Spinal cord (tissue), 10 donors: Measurements from ENCODE around the gene TMTC2. TPM values are rescaled to one million over a fixed set of nuclear protein-coding genes. Genes with fewer than 3 reads are reported as not detected.
"Not testable (repeated sequence)": the region's sequence is repeated elsewhere in the genome, so short reads cannot be mapped to it uniquely, and the experiment has no call there.

Source experiments
- DNase-seq, 6 donors: peaks; one replicate each; pipeline versions ENCODE4 v3.0.0 to v3.0.0-alpha.2; 2013 to 2015; ENCODE audit warnings: low spot score in 6 of 6, low read depth in 4 of 6
- H3K27ac ChIP-seq: one replicate; pipeline ENCODE4 v1.5.1; 2013; ENCODE audit warnings: low read depth, low read length, control low read depth
- H3K27me3 ChIP-seq: one replicate; pipeline ENCODE4 v1.6.1; 2013; ENCODE audit warnings: low read length; ENCODE audit not compliant: control insufficient read depth, insufficient read depth
- H3K36me3 ChIP-seq: one replicate; pipeline ENCODE4 v1.6.1; 2013; ENCODE audit warnings: low read length; ENCODE audit not compliant: control insufficient read depth, insufficient read depth
- H3K4me1 ChIP-seq: one replicate; pipeline ENCODE4 v1.6.1; 2013; ENCODE audit warnings: low read length; ENCODE audit not compliant: control insufficient read depth, insufficient read depth
- H3K4me3 ChIP-seq: one replicate; pipeline ENCODE4 v1.5.1; 2013; ENCODE audit warnings: low read depth, low read length, control low read depth
- H3K9me3 ChIP-seq: one replicate; pipeline ENCODE4 v1.6.1; 2013; ENCODE audit warnings: low read length; ENCODE audit not compliant: control insufficient read depth, insufficient read depth
- WGBS: methylation state at CpG from one replicate; pipeline ENCODE4 v1.1.5; 2013; ENCODE audit warnings: missing lambda C conversion rate; ENCODE audit not compliant: insufficient coverage; 5-methylcytosine and 5-hydroxymethylcytosine counted together
- polyA plus RNA-seq, 2 donors: library from polyadenylated mRNA; unstranded; fragments of 120-200 nt; gene quantifications; one replicate each; pipeline ENCODE4 v1.2.1, GENCODE V29; 2013; ENCODE audit not compliant: insufficient read length in 2 of 2
- total RNA-seq, 2 donors: library from RNA; depleted of rRNA in 1 of 2; stranded (reverse); fragments of 120-200 nt in 1 of 2; fragments of >200 nt in 1 of 2; gene quantifications; one replicate each; pipeline versions ENCODE4 v1.2.3 to v1.2.4, GENCODE V29; 2013 to 2014
- donor health status: healthy.

Gene TMTC2
- total and polyA plus RNA-seq, 4 donors = 21.1 to 37.1 (median 27.7) TPM

- WGBS = 100% methylated on average over 1 of the region's 1 CpG
- no peaks in the 10 kb centered on the region for H3K36me3 ChIP-seq
Measured at GRCh38 chr12:83110424-83110823, 423.7 kb downstream of the TMTC2 start.

GRCh38 chr12:83113945-83114344 is 427.2 kb downstream of the TMTC2 start:
- Histone ChIP-seq H3K4me1 (no peaks in the 10 kb centered on the region), H3K9me3 (no peaks in the 10 kb centered on the region), H3K4me3 (no peak overlapping the region), H3K27me3 (no peaks in the 10 kb centered on the region), H3K27ac (peak overlapping the region; percentile 10), H3K36me3 (no peaks in the 10 kb centered on the region)
- 100% methylated on average over 1 of the region's 4 CpGs for WGBS
- peak in 1 of 6 donors; percentile 56 for DNase-seq

More at GRCh38 chr12:83110424-83110823, 423.7 kb downstream of the TMTC2 start:
- no peaks in the 10 kb centered on the region for H3K4me1 ChIP-seq
- no peak overlapping the region for H3K27ac ChIP-seq
- no peak for DNase-seq
- H3K4me3 ChIP-seq = no peak overlapping the region
- no peaks in the 10 kb centered on the region for H3K9me3 ChIP-seq
- no peaks in the 10 kb centered on the region for H3K27me3 ChIP-seq

GRCh38 chr12:83114966-83115365 is 428.3 kb downstream of the TMTC2 start:
- DNase-seq = peak in 2 of 6 donors; percentile 15 to 64

GRCh38 chr12:83117926-83118325 is 431.2 kb downstream of the TMTC2 start:
- peaks cover 10% of the 10 kb centered on the region for H3K4me1 ChIP-seq
- H3K36me3 ChIP-seq, H3K4me3 ChIP-seq, DNase-seq, H3K27me3 ChIP-seq, H3K27ac ChIP-seq, H3K9me3 ChIP-seq: not testable (repeated sequence)
- WGBS = 100% methylated on average over 1 of the region's 3 CpGs

More at GRCh38 chr12:83114966-83115365, 428.3 kb downstream of the TMTC2 start:
- Histone ChIP-seq H3K27ac (no peak overlapping the region), H3K36me3 (no peaks in the 10 kb centered on the region), H3K4me1 (no peaks in the 10 kb centered on the region), H3K9me3 (no peaks in the 10 kb centered on the region), H3K27me3 (no peaks in the 10 kb centered on the region), H3K4me3 (no peak overlapping the region)
- no CpG with 5 or more reads among the region's 4 CpGs for WGBS

GRCh38 chr12:83121897-83122622 is 435.4 kb downstream of the TMTC2 start:
- peaks cover 10% of the 10 kb centered on the region for H3K4me1 ChIP-seq
- H3K27me3 ChIP-seq = no peaks in the 10 kb centered on the region
- no peaks in the 10 kb centered on the region for H3K36me3 ChIP-seq
- H3K27ac ChIP-seq = no peak overlapping the region
- no peak overlapping the region for H3K4me3 ChIP-seq
- no peaks in the 10 kb centered on the region for H3K9me3 ChIP-seq
- DNase-seq = peak in 3 of 6 donors; percentile 12 to 41 (median 13)
- 73% methylated on average over 11 of the region's 15 CpGs for WGBS

- Histone ChIP-seq H3K36me3 (no peaks in the 10 kb centered on the region), H3K27me3 (no peaks in the 10 kb centered on the region), H3K4me1 (peaks cover 10% of the 10 kb centered on the region), H3K9me3 (no peaks in the 10 kb centered on the region), H3K27ac (no peak overlapping the region), H3K4me3 (no peak overlapping the region)
- DNase-seq = no peak
- WGBS = 100% methylated on average over 2 of the region's 3 CpGs
Measured at GRCh38 chr12:83122623-83122934, 435.9 kb downstream of the TMTC2 start.

GRCh38 chr12:83123039-83123438 is 436.3 kb downstream of the TMTC2 start:
- Histone ChIP-seq H3K9me3 (no peaks in the 10 kb centered on the region), H3K4me3 (no peak overlapping the region), H3K27me3 (no peaks in the 10 kb centered on the region), H3K4me1 (peaks cover 10% of the 10 kb centered on the region), H3K27ac (no peak overlapping the region), H3K36me3 (no peaks in the 10 kb centered on the region)
- no CpG with 5 or more reads among the region's 2 CpGs for WGBS
- DNase-seq = no peak

- Histone ChIP-seq H3K27ac (no peak overlapping the region), H3K9me3 (no peaks in the 10 kb centered on the region), H3K36me3 (no peaks in the 10 kb centered on the region), H3K4me1 (no peaks in the 10 kb centered on the region), H3K27me3 (no peaks in the 10 kb centered on the region), H3K4me3 (no peak overlapping the region)
- DNase-seq = no peak
Measured at GRCh38 chr12:83128540-83128939, 441.8 kb downstream of the TMTC2 start.

GRCh38 chr12:83130178-83130577 is 443.5 kb downstream of the TMTC2 start:
- DNase-seq = no peak
- WGBS = 82% methylated on average over 1 of the region's 2 CpGs

GRCh38 chr12:83132360-83132759 is 445.7 kb downstream of the TMTC2 start:
- H3K4me1 ChIP-seq = no peaks in the 10 kb centered on the region
- 100% methylated on average over 1 of the region's 2 CpGs for WGBS
- no peaks in the 10 kb centered on the region for H3K36me3 ChIP-seq
- no peak overlapping the region for H3K4me3 ChIP-seq
- DNase-seq = no peak
- H3K27ac ChIP-seq = no peak overlapping the region
- no peaks in the 10 kb centered on the region for H3K9me3 ChIP-seq
- no peaks in the 10 kb centered on the region for H3K27me3 ChIP-seq

More at GRCh38 chr12:83130178-83130577, 443.5 kb downstream of the TMTC2 start:
- H3K4me1 ChIP-seq = no peaks in the 10 kb centered on the region
- no peaks in the 10 kb centered on the region for H3K27me3 ChIP-seq
- H3K4me3 ChIP-seq = no peak overlapping the region
- no peak overlapping the region for H3K27ac ChIP-seq
- no peaks in the 10 kb centered on the region for H3K36me3 ChIP-seq
- no peaks in the 10 kb centered on the region for H3K9me3 ChIP-seq
